Astrocyte (in vitro differentiated cells and primary cell): ENCODE data around the gene SEMA3A. TPM values are rescaled to one million over a fixed set of nuclear protein-coding genes. Genes with fewer than 3 reads are reported as not detected.

ENCODE experiments used
- DNase-seq: peaks from one replicate; pipeline ENCODE4 v3.0.0-alpha.2; 2010; ENCODE audit warnings: low read depth
- FAIRE-seq: peaks from 2 replicates; lab custom pipeline; 2011; peaks lifted over from hg19 to GRCh38; lab: Jason Lieb, UNC
- H2AFZ ChIP-seq: 2 replicates; pipeline ENCODE4 v1.6.0; 2012; ENCODE audit warnings: low read depth, low read length, inconsistent platforms
- H3K27ac ChIP-seq: 2 replicates; pipeline ENCODE4 v1.5.1; 2011; ENCODE audit warnings: low read depth, low read length, inconsistent platforms
- H3K27me3 ChIP-seq: 2 replicates; pipeline ENCODE4 v1.6.0; 2011; ENCODE audit warnings: low read length, inconsistent platforms; ENCODE audit not compliant: insufficient read depth
- H3K36me3 ChIP-seq: 2 replicates; pipeline ENCODE4 v1.5.1; 2011; ENCODE audit warnings: low read length, inconsistent platforms; ENCODE audit not compliant: insufficient read depth
- H3K4me1 ChIP-seq: 2 replicates; pipeline ENCODE4 v1.5.1; 2011; ENCODE audit warnings: low read length, inconsistent platforms; ENCODE audit not compliant: insufficient read depth
- H3K4me2 ChIP-seq: 2 replicates; pipeline ENCODE4 v1.6.0; 2012; ENCODE audit warnings: low read length, inconsistent platforms
- H3K4me3 ChIP-seq: 2 replicates; pipeline ENCODE4 v1.5.1; 2011; ENCODE audit warnings: low read depth, mild to moderate bottlenecking, low read length, inconsistent platforms; ENCODE audit not compliant: insufficient read depth
- H3K79me2 ChIP-seq: 2 replicates; pipeline ENCODE4 v1.6.0; 2012; ENCODE audit warnings: mild to moderate bottlenecking, low read length, inconsistent platforms; ENCODE audit not compliant: insufficient read depth
- H3K9ac ChIP-seq: 2 replicates; pipeline ENCODE4 v1.6.0; 2012; ENCODE audit warnings: mild to moderate bottlenecking, low read length, inconsistent platforms
- H3K9me3 ChIP-seq: 2 replicates; pipeline ENCODE4 v1.5.1; 2012; ENCODE audit warnings: low read depth, mild to moderate bottlenecking, low read length, inconsistent platforms; ENCODE audit not compliant: insufficient read depth
- H4K20me1 ChIP-seq: 2 replicates; pipeline ENCODE4 v1.6.0; 2012; ENCODE audit warnings: low read length, inconsistent platforms; ENCODE audit not compliant: insufficient read depth
- H3K27ac Mint-ChIP-seq: one replicate; pipeline ENCODE4 v1.8.0; 2021; ENCODE audit warnings: mild to moderate bottlenecking, mixed read lengths; ENCODE audit not compliant: unreplicated experiment
- H3K27me3 Mint-ChIP-seq: one replicate; pipeline ENCODE4 v1.8.0; 2021; ENCODE audit warnings: low read depth, mixed read lengths; ENCODE audit not compliant: unreplicated experiment
- H3K36me3 Mint-ChIP-seq: one replicate; pipeline ENCODE4 v1.8.0; 2021; ENCODE audit warnings: low read depth, mixed read lengths; ENCODE audit not compliant: unreplicated experiment
- H3K4me1 Mint-ChIP-seq: one replicate; pipeline ENCODE4 v1.8.0; 2021; ENCODE audit warnings: low read depth, mixed read lengths; ENCODE audit not compliant: unreplicated experiment
- H3K4me3 Mint-ChIP-seq: one replicate; pipeline ENCODE4 v1.8.0; 2021; ENCODE audit warnings: mild to moderate bottlenecking, moderate library complexity, mixed read lengths; ENCODE audit not compliant: unreplicated experiment
- H3K9me3 Mint-ChIP-seq: one replicate; pipeline ENCODE4 v1.8.0; 2021; ENCODE audit warnings: mild to moderate bottlenecking, mixed read lengths; ENCODE audit not compliant: unreplicated experiment
- CTCF ChIP-seq: IDR thresholded peaks from 2 replicates; pipeline ENCODE4 v1.5.1; 2011; ENCODE audit warnings: low read depth, mild to moderate bottlenecking, inconsistent platforms, low read length, moderate library complexity; ENCODE audit not compliant: insufficient read depth
- EZH2 ChIP-seq: IDR thresholded peaks from 2 replicates; pipeline ENCODE4 v1.6.1; 2012; ENCODE audit warnings: mild to moderate bottlenecking, low read length, inconsistent platforms; ENCODE audit not compliant: insufficient read depth
- total RNA-seq: library from RNA; stranded (reverse); gene quantifications from 2 replicates; pipeline ENCODE4 v1.2.1, GENCODE V29; 2021

The SEMA3A gene
- total RNA-seq, 1 donor from 2014 or later, result 31.3 TPM

GRCh38 chr7:84231157-84231556 is 36.6 kb upstream of the SEMA3A start:
- FAIRE-seq, result peak; percentile 73
- TF ChIP-seq EZH2 (no peak), CTCF (no peak)
- Histone ChIP-seq H3K4me1 (peaks cover 8% of the 10 kb centered on the region), H3K36me3 (no peaks in the 10 kb centered on the region), H3K79me2 (no peaks in the 10 kb centered on the region), H3K27me3 (no peaks in the 10 kb centered on the region), H3K9ac (no peak overlapping the region), H3K4me3 (no peak overlapping the region), H3K4me2 (no peak overlapping the region), H3K27ac (peak overlapping the region; percentile 51), H3K9me3 (no peaks in the 10 kb centered on the region), H2AFZ (no peak overlapping the region), H4K20me1 (no peaks in the 10 kb centered on the region)
- Mint-ChIP-seq H3K4me1 (peaks cover 21% of the 10 kb centered on the region), H3K9me3 (no peaks in the 10 kb centered on the region), H3K27ac (peak overlapping the region; percentile 81), H3K4me3 (peak overlapping the region; percentile 13), H3K36me3 (no peaks in the 10 kb centered on the region), H3K27me3 (no peaks in the 10 kb centered on the region)
- DNase-seq, result peak; percentile 82

DNA sequence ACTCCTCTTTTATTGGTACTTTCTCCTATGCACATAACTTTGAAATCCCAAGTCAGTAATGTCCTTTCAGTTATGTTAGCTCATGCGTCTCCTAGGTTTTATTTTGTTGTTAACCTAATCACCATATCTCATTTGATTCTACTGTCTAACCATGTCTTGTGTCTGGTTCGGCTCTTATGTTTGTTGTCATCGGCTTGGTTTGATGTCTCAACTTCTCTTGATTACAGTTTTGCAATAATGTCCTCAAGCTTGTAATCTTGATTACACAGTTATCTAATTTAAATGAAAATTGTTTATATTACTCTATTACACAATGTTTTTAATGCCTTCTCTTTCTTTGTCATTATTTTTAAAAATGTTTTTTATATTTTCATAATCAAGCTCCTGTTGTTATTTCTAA is 35.9 kb upstream of the SEMA3A start:
- H2AFZ ChIP-seq, result no peak overlapping the region
- no peaks in the 10 kb centered on the region for H3K36me3 ChIP-seq
- Mint-ChIP-seq H3K4me3 (peak overlapping the region; percentile 13), H3K4me1 (peaks cover 17% of the 10 kb centered on the region), H3K36me3 (no peaks in the 10 kb centered on the region), H3K9me3 (no peaks in the 10 kb centered on the region), H3K27ac (no peak overlapping the region), H3K27me3 (no peaks in the 10 kb centered on the region)
- DNase-seq (no peak), FAIRE-seq (no peak)
- H3K4me2 ChIP-seq, result no peak overlapping the region
- no peak overlapping the region for H3K4me3 ChIP-seq
- no peak for TF ChIP-seq CTCF
- no peak for TF ChIP-seq EZH2
- no peaks in the 10 kb centered on the region for H3K79me2 ChIP-seq
- no peaks in the 10 kb centered on the region for H3K27me3 ChIP-seq
- H4K20me1 ChIP-seq, result no peaks in the 10 kb centered on the region
- no peak overlapping the region for H3K27ac ChIP-seq
- H3K9ac ChIP-seq, result no peak overlapping the region
- peaks cover 5% of the 10 kb centered on the region for H3K4me1 ChIP-seq
- H3K9me3 ChIP-seq, result no peaks in the 10 kb centered on the region

DNA sequence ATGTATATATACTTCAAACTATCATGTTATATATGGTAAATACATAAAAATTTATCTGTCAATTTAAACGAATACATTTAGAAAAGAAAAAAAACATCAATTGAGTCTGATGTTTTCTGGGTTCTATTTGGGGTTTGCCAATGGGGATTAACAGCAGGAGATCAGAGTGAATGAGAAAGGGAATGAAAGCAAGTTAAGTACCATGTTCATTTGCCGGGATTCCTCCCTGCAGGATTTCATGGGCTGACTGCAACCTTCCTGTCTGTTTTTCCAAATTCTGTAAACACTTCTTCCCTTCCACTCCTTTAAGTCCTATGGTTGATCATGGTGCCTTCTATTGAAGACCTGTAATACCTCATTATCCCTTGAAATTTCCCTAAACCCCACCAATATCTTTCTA is 33.9 kb upstream of the SEMA3A start:
- Mint-ChIP-seq H3K9me3 (no peaks in the 10 kb centered on the region), H3K27me3 (no peaks in the 10 kb centered on the region), H3K4me1 (peaks cover 17% of the 10 kb centered on the region), H3K27ac (no peak overlapping the region), H3K4me3 (peak overlapping the region; percentile 79), H3K36me3 (no peaks in the 10 kb centered on the region)
- FAIRE-seq (no peak), DNase-seq (no peak)
- Histone ChIP-seq H3K4me3 (no peak overlapping the region), H3K9me3 (no peaks in the 10 kb centered on the region), H4K20me1 (no peaks in the 10 kb centered on the region), H3K4me1 (peaks cover 5% of the 10 kb centered on the region), H3K4me2 (no peak overlapping the region), H3K9ac (no peak overlapping the region), H3K27me3 (no peaks in the 10 kb centered on the region), H3K36me3 (no peaks in the 10 kb centered on the region), H2AFZ (no peak overlapping the region), H3K27ac (no peak overlapping the region), H3K79me2 (no peaks in the 10 kb centered on the region)
- TF ChIP-seq EZH2, result no peak
- no peak for TF ChIP-seq CTCF
